Activated CD8-positive, alpha-beta memory T cell treated with anti-CD3 and anti-CD28 coated beads for 48 hours (primary cell): ENCODE data around the gene PIK3IP1.
"Not testable (repeated sequence)": the region's sequence is repeated elsewhere in the genome, so short reads cannot be mapped to it uniquely, and the experiment has no call there.

Experiments used
- DNase-seq, 3 experiments: peaks; one replicate each; pipeline ENCODE4 v3.0.0-alpha.2; 2020; ENCODE audit warnings: low read depth in 2 of 3, low spot score in 2 of 3

PIK3IP1 gene

GRCh38 chr22:31259798-31260473 is 32.4 kb downstream of the PIK3IP1 start:
- no peak for DNase-seq

GRCh38 chr22:31253949-31254348 is 38.3 kb downstream of the PIK3IP1 start:
- DNase-seq = no peak

GRCh38 chr22:31250740-31251600 is 41.3 kb downstream of the PIK3IP1 start:
- no peak for DNase-seq

- no peak for DNase-seq
Observed at GRCh38 chr22:31248965-31249958, 43.0 kb downstream of the PIK3IP1 start.

- DNase-seq = peak in 2 of 3 experiments; percentile 10 to 19
Observed at GRCh38 chr22:31248138-31248745, 44.0 kb downstream of the PIK3IP1 start.

- no peak for DNase-seq
Observed at GRCh38 chr22:31247726-31248125, 44.6 kb downstream of the PIK3IP1 start.

- no peak for DNase-seq
Observed at GRCh38 chr22:31246687-31247086, 45.6 kb downstream of the PIK3IP1 start.

GRCh38 chr22:31245998-31246397 is 46.3 kb downstream of the PIK3IP1 start:
- not testable (repeated sequence) for DNase-seq

- no peak for DNase-seq
Observed at GRCh38 chr22:31244943-31245451, 47.3 kb downstream of the PIK3IP1 start.

- DNase-seq = no peak
Observed at GRCh38 chr22:31244046-31244942, 48.0 kb downstream of the PIK3IP1 start.

- no peak for DNase-seq
Observed at GRCh38 chr22:31243339-31244045, 48.8 kb downstream of the PIK3IP1 start.

GRCh38 chr22:31241936-31242335 is 50.4 kb downstream of the PIK3IP1 start:
- no peak for DNase-seq

- DNase-seq = no peak
Observed at GRCh38 chr22:31241200-31241599, 51.1 kb downstream of the PIK3IP1 start.

- DNase-seq = no peak
Observed at GRCh38 chr22:31239771-31240370, 52.4 kb downstream of the PIK3IP1 start.

- no peak for DNase-seq
Observed at GRCh38 chr22:31238057-31238456, 54.2 kb downstream of the PIK3IP1 start.

GRCh38 chr22:31236044-31236443 is 56.2 kb downstream of the PIK3IP1 start:
- not testable (repeated sequence) for DNase-seq

- no peak for DNase-seq
Observed at GRCh38 chr22:31235081-31235480, 57.2 kb downstream of the PIK3IP1 start.

- no peak for DNase-seq
Observed at GRCh38 chr22:31233001-31233400, 59.3 kb downstream of the PIK3IP1 start.
